ENCODE results near the gene GRID2IP. TPM values are rescaled to one million over a fixed set of nuclear protein-coding genes. Genes with fewer than 3 reads are reported as not detected.

Gene GRID2IP
- total RNA-seq = under 0.01 and 0.11 TPM in 2 replicates

GRCh38 chr7:6551016-6551511, at the start of gene GRID2IP:
Gene GRID2IP, minus strand, starts transcription at chr7:6551461. Its CDS starts 25 bp downstream, at chr7:6551436.

GRCh38 chr7:6589829-6590644, 38.8 kb upstream of the GRID2IP start, which contains the start of gene INTS15:
Gene INTS15, plus strand, starts transcription at chr7:6590021. Its CDS starts 263 bp downstream, at chr7:6590284.

GRCh38 chr7:6577369-6578113, 26.3 kb upstream of the GRID2IP start, which contains the start of gene ZDHHC4:
Gene ZDHHC4, plus strand, starts transcription at chr7:6577454. Its CDS starts 3,108 bp downstream, at chr7:6580562.

GRCh38 chr7:6447581-6448199, 103.6 kb downstream of the GRID2IP start, which contains the start of gene DAGLB:
Gene DAGLB, minus strand, starts transcription at chr7:6447954. Its CDS starts 112 bp downstream, at chr7:6447842.

Other genes starting within 250 kb of the GRID2IP start
- gene FAM220A, start 202.5 kb downstream of the GRID2IP start, total RNA-seq = 16.9 and 19.7 TPM in 2 replicates
- 87.9 and 98.9 TPM in 2 replicates for gene RAC1, start 176.9 kb downstream of the GRID2IP start, total RNA-seq
- 16.6 and 23.8 TPM in 2 replicates for gene DAGLB, start 103.5 kb downstream of the GRID2IP start, total RNA-seq
- 318 and 339 TPM in 2 replicates for gene KDELR2, start 67.3 kb downstream of the GRID2IP start, total RNA-seq
- 57.0 and 63.0 TPM in 2 replicates for gene ZDHHC4, start 26.0 kb upstream of the GRID2IP start, total RNA-seq
- gene INTS15, start 38.6 kb upstream of the GRID2IP start, total RNA-seq = 14.5 and 19.2 TPM in 2 replicates
- 0.86 and 4.8 TPM in 2 replicates for gene ZNF853, start 64.1 kb upstream of the GRID2IP start, total RNA-seq
- gene ZNF316, start 85.9 kb upstream of the GRID2IP start, total RNA-seq = 10.8 and 11.5 TPM in 2 replicates
- 29.1 and 34.2 TPM in 2 replicates for gene ZNF12, start 155.5 kb upstream of the GRID2IP start, total RNA-seq
- gene RSPH10B2, start 202.6 kb upstream of the GRID2IP start, total RNA-seq = 0.11 TPM in 1 of 2 replicates, not detected in the other